ENCODE measurements around the gene TINCR.

- TF ChIP-seq CTCF (IDR thresholded peaks at IDR 0.05) (no peak), POLR2A (IDR thresholded peaks at IDR 0.05) (no peak)
Measured at GRCh38 chr19:5512715-5513114, 55.0 kb downstream of the TINCR start.

Data from thyroid gland (tissue), 4 donors.